Fibroblast of skin of left biceps (primary cell): Measurements from ENCODE around the gene TP63.
A peak's percentile ranks its signal among the peaks of the same experiment; 100 is the strongest.
"Not testable (repeated sequence)": the region's sequence is repeated elsewhere in the genome, so short reads cannot be mapped to it uniquely, and the experiment has no call there.

Experiments
- DNase-seq, 2 experiments: peaks; one replicate each; pipeline ENCODE4 v3.0.0-alpha.2; 2013; ENCODE audit warnings: low read depth in 2 of 2

The TP63 gene

GRCh38 chr3:189631373-189631408 lies at the start of gene TP63:
Gene TP63, plus strand, starts transcription at chr3:189631389. Its CDS starts 127 bp downstream, at chr3:189631516.
- DNase-seq: no peak

- no peak for DNase-seq
Measured at GRCh38 chr3:189582179-189582578, 49.0 kb upstream of the TP63 start.

- DNase-seq: no peak
Measured at GRCh38 chr3:189584645-189585044, 46.5 kb upstream of the TP63 start.

DNA sequence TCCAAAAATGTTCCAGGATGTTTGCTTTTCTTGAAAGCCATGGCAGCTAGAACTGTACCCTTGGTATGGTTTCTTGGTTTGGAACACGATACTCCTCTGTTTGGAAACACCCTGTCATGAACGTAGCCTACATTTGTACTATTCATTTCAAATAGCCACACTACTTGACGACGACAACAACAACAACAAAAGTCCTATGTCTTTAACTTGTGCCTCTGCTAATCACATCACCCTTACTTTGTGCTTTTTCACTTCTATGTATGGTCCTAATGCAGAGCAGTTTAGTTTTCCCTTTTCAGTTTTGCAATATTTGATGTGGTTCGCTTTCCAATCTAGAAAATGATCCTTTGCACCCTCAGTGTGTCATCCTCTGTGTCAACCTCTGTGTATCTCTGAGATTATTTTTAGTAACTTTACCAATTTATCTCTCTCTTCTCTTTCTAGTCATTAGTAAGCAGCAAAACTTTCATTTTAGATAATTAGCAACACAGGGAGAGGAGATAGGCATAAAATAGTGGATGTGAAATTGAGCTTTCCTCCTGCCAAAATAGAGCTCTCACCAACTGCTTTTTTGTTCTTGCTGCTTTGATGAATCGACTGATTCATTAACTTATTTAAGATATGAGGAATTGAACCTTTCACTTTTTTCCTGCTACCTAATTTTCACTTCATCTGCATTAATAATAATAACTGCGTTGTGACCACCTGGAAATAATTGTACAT lies 44.1 kb upstream of the TP63 start:
- DNase-seq: no peak

GRCh38 chr3:189587664-189588040 lies 43.5 kb upstream of the TP63 start:
- no peak for DNase-seq

DNA sequence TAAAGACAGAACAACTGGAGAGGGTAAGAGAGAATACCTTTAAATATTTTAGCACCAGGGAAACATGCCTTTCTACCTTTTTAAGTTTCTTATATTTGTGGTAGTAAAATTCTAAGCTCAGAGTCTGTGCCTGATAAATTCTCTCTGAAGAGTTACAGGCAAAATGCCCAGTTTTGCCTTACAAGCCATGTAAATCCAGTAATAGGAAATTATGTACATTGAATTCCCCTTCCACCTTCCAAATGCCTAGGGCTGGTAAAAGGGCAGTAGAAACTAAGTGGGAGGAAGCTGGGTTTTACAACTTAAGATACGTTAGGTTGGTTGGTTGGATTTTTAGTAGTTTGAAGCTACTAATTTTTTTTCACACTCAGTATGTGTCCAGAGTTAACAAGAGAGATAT lies 43.1 kb upstream of the TP63 start:
- DNase-seq: peak in 1 of 2 experiments; percentile 20

DNA sequence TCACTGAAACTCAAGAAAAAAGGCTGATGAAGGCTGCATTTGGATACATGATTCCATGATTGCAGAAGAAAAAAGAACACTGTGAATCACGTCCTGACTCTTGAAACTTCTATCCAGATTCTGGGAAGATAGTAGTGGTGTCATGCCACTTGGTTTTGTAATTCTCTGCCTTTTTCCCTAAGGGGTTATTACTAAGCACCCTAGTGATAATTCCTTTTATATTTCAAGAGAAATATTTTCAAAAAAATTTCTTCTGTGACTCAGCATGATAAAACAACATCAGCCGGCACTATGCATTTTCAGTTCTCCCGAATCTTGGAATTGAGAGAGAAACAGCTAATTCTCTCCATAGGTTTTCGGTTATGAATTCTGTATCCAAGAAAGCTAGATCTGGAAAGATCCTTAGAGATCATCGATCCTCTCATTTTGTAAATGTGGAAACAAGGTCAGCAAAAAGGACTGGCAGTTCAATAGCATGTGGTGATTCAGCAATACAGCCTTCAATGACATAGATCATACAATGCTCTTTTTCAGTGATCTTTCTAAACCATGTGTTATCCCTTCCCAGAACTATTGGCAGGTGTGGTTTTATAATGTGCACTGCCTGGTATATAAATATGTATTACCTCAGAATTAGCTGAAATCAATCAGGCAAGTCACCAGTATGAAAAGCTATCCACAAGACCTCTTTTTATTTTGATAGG lies 42.6 kb upstream of the TP63 start:
- peak; percentile 77 to 82 for DNase-seq

GRCh38 chr3:189589179-189589569 lies 42.0 kb upstream of the TP63 start:
- no peak for DNase-seq

DNA sequence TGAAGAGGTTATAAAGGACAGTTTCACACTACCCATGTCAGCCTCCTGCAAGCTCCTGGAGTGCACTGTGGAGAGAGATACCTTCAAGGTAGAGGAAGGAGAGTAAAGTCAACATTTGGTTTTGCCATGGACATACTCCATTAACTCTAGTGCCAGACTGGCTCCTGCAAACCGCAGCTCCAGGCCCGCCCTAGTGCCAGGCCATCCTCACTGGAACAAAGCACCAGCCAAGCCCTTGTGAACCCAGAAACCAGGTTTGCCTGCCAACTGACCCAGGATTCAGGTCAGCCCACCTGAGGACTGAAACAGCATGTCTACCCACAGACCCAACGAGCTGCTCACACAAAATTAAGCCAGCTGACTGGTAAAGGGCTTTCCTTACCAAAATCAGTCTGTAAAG lies 41.0 kb upstream of the TP63 start:
- no peak for DNase-seq

GRCh38 chr3:189593581-189593980 lies 37.6 kb upstream of the TP63 start:
- no peak for DNase-seq

GRCh38 chr3:189596078-189596979 lies 34.9 kb upstream of the TP63 start:
- not testable (repeated sequence) for DNase-seq

DNA sequence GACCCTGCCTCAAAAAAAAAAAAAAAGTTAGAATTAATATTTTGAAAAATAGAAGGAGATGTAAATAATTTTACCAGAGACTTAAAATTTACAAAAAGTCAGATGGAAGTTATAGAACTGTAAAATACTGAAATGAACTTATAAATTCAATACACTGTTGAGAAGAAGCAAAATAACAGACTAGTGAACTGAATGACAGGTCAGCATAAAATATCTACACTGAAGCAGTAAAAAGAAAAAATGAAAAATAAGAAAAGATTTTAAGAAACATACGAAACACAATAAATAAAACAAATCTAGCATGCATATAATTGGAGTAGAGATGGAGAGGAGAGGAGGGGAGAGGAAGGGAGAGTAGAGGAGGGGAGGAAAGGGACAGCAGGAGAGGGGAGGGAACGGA lies 33.3 kb upstream of the TP63 start:
- DNase-seq: no peak

DNA sequence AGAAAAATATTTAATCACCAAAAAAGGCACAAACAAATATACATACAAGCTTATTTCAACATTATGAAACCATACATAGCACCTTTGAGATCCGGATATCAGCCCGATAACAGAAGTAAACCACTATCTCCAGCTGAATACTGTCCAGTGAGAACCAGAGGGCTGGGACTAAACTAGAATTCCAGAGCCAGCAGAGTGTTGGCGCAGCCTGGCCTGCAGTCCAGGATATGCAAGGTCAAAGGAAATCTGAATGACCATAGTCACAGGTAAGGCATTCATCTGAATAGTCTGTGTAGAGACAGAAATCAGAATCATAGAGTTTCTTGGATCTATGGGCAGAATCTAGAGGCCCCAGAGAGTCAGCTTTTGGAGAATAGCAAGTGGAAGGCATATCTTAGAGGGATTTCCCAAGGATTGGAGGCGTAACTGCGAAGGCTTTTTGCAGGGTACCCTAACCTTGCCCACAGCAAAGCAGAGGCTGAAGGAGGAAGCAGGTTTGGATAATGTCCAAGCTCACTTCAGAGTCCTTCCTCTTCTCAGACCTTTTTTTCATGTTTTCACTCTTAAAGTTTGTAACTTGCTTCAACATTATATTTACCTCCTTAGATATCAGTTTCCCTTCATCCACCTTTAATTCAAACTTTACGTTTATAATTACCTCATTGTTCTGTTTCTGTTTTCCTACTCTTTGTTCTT lies 32.5 kb upstream of the TP63 start:
- no peak for DNase-seq

- DNase-seq: no peak
Measured at GRCh38 chr3:189602471-189602870, 28.7 kb upstream of the TP63 start.

DNA sequence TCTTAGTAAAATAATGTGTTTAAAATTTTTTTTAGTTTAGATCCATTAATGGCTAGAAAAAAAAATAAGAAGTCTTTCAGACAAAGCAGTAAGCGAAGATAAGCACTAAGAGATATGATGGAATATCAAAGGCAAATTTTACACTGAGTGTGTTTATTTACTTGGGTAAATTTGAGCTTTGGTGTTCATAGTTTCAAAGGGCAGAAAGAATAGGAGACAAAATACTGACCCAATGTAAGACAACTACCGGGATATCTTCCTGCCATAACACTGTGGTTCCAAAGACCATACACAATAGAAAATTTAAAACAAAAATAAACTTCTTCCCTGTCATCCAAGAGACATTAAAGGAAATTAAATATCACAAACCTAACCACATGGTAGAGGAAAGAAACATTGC lies 25.5 kb upstream of the TP63 start:
- DNase-seq: no peak

- no peak for DNase-seq
Measured at GRCh38 chr3:189606774-189607173, 24.4 kb upstream of the TP63 start.

DNA sequence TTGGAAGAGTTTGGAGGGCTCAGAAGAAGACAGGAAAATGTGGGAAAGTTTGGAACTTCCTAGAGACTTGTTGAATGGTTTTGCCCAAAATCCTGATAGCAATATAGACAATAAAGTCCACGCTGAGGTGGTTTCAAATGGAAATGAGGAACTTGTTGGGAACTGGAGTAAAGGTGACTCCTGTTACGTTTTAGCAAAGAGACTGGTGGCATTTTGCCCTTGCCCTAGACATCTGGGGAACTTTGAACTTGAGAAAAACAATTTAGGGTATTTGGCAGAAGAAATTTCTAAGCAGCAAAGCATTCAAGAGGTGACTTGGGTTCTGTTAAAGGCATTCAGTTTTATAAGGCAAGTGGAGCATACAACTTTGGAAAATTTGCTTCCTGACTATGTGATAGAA lies 18.5 kb upstream of the TP63 start:
- not testable (repeated sequence) for DNase-seq

DNA sequence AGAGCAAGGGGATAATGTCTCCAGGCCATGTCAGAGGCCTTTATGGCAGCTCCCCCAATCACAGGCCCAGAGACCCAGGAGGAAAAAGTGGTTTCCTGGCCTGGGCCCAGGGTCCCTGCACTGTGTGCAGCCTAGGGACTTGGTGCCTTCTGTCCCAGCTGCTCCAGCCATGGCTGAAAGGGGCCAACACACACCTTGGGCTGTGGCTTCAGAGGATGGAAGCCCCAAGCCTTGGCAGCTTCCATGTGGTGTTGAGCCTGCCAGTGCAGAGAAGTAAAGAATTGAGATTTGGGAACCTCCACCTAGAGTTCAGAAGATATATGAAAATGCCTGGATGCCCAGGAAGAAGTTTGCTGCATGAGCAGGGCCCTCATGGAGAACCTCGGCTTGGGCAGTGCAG lies 18.1 kb upstream of the TP63 start:
- DNase-seq: no peak

DNA sequence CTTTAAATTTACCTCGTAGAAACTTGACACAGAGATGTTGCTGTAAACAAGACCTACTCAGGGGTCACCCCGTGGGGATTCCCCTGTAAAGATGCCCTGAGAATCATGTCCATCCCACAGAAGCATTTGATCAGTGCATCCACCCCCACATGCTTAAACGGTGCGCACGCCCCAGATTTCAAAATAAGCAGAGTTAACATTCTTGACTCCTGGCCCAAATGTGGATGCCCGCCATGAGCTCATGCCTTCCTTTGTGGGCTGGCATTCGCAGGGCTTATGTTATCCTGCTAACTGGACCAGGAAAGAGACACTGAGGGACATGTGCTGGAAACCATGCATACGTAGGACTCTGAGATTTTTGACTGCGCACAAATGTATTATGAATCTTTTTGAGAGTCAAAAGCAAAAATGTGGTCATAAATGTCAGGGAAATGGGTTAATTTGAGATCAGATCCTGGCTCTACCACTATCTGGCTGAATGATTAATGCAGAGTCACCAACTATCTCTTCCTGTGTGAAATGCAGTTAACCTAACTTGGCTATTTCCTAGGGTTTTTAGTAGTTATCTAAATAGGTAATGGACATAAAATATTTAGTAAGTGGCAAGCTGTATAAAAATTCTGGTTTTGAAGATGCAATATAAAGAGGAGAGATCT lies 9.1 kb upstream of the TP63 start:
- no peak for DNase-seq

DNA sequence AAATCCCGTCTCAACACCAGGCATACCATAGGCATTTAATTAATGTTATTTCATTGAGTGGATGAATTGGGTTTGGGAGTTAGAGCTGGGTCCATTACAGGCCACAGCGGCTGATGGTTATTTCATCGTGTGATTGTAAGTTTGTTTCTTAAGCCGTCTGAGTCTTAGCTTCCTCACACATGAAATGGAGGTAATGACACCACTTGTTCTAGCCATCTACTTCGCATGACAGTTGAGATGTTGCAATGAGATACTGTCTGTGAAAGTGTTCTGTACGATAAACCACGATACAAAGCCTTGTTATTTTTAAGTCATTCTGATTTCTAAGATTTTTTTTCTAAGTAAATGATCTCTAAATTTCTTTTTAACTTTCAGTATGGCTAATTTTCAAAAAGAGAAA lies 8.6 kb upstream of the TP63 start:
- no peak for DNase-seq

GRCh38 chr3:189624130-189624529 lies 7.1 kb upstream of the TP63 start:
- DNase-seq: no peak

DNA sequence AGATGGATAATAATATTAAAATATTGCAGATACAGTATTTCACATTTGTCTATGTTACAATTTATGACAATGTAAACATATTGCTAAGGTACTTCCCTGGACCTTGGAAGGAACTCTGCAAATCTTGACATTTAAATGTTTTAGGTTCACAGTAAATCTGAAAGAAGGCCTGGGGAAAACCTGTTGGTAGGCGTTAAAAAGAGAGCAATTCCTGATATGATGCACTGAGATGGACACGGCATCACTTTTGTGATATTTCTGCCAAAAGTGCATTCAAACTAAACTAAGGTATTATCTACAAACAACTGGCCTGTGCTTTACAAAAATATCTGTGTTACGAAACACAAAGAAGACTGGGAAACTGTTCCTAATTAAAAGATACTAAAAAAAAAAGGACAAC lies 6.1 kb upstream of the TP63 start:
- no peak for DNase-seq
